Cerebellar cortex (tissue), 1 donor: ENCODE results near the gene FAM117A.
"Not testable (repeated sequence)": the region's sequence is repeated elsewhere in the genome, so short reads cannot be mapped to it uniquely, and the experiment has no call there.

ENCODE experiments used
- DNase-seq: peaks from one replicate; pipeline ENCODE4 v3.0.0-alpha.2; 2015; ENCODE audit warnings: low spot score

Gene FAM117A

DNA sequence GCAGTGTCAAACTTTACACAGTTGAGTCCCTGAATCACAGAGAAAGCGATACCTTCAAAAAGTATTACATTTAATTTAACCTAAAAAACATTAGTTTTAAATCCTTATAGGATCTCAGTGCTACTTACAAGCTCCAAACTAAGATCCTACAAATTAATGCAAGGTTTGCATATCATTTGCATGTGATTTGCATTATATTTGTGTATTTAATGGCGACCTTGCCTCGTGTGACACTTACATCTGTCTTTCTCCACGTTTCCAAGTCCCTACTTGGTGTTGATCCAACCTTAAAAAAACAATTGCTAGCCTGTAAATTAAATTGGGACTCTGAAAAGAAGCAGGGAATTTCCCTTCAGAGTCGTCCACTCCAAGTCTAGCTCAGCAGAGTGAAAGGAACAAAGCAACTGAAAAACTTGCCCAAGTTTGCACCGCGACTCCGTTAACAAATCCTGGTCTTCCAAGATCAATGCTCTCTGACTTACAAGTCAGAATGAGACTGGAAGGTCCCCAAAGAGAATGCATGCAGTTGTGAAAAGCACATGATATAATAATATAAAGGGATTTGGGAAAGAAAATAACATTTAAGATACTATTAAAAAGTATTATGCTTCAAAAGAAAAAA, 739 bp upstream of the FAM117A start:
- no peak for DNase-seq

DNA sequence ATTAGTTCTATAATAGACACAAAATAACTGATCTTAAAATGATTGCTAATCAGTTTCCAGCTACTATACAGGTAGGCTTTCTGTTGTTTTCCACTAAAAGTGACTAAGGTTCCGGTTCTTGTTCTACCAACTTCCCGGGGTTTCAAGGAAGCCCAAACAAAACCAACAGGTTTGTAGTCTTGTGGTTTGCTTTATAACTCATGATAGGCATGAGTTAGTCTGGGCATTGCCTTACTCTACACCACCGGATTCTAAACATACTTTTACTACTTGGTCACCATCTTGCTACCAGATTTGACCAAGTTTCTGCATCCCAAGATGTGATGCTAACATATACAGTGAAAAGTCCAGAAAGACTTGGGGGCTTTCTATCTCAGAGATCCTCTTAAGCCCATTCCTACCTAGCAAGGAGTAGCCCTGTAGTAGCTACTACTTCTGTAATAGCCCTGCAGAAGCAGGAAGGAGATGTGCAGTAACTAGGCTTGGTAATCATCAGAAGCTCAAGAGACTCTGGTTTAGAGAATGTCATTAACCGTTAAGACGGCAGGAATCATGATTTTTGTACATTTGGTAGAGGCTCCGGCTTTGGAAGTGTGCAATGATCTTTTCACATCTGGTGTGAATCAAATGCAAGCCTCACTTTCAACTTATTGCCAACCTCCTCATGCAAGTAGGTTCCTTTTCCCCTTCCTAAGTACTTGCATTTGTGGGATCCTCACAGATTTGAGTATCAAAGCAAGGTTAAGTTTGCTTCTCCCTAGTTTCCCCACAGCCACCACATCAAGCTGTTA, 1.6 kb downstream of the FAM117A start:
- DNase-seq = peak; percentile 19

DNA sequence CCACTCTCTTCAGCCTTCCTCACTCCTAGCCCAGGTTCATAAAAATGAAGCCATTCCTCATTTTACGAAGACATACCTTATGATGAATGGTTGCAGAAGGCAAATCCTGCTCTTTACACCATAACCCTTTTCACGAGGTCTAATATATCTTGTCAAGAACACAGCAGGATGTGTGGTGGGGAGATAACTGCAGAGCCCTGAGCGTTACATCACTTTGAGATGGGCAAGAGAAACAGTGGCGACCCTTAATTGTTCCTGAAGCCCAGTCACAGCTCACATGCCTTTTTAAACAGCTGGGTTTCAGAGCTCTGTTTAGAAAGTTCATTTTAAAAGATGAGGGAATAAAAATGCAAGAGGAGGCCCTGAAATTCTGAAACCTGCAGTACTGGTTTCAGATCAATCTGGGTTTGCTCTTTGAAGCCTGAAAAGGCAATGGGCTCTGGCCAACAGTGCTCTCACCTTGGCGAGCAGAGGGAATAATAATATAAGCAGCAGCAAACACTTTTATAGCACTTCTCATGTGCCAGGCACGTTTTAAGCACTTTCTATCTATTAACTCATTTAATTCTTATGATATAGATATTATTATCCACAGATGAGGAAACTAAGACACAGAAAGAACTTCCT, 2.9 kb downstream of the FAM117A start:
- DNase-seq = no peak

DNA sequence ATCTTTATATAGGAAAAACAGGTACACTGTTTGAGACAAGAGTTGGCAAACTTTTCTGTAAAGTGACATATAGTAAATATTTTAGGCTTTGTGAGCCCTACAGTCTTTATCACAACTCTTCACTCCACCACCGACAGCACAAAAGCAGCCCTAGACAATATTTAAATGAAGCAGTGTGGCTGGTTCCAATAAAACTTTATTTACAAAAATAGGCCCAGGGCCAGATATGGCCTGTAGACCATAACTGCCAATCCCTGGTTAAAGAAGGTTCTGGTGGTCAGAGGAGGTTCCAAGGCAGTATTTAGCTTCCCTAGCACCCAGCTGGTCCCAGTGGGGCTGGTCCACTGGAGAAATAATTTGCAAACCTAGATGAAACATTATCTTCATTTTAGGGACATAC, 3.6 kb downstream of the FAM117A start:
- no peak for DNase-seq

DNA sequence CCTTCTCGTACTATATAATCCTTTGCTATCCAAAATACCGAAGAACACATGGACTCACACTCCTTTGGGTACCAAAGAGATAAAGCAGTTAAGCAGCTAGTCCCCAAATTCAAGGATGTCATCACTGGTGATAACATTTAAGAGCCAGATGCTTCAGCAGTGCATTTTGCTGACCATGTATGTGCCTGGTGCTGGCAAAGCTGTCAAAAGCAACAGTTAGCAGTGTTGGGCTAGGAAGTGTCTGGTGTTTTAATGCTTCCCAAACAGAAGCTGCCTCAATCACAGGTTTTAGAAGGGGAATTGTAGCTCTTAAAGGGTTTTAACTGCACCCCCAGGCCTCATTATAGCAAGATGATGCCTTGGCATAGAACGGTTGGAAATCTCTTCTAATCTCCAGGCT, 4.7 kb downstream of the FAM117A start:
- DNase-seq = no peak

DNA sequence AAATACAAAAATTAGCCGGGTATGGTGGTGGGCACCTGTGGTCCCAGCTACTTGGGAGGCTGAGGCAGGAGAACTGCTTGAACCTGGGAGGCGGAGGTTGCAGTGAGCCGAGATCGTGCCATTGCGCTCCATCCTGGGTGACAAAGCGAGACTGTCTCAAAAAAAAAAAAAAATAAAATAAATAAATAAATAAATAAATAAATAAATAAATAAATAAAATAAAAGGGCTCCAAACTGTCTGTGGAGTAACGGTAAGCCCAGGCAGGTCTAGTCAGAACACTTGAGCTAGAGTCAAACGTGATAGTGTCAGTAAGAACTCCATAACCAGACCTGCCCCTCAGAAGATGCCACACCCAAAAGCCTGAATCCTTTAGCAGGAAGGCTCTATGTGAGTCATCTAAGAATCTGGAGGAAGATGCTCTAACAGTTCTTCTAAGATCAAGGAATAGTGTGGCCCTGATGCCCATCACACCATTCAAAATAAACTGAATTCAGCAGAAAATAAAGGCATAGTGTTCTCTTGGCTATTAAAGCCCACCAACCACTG, 5.4 kb downstream of the FAM117A start:
- DNase-seq = not testable (repeated sequence)

DNA sequence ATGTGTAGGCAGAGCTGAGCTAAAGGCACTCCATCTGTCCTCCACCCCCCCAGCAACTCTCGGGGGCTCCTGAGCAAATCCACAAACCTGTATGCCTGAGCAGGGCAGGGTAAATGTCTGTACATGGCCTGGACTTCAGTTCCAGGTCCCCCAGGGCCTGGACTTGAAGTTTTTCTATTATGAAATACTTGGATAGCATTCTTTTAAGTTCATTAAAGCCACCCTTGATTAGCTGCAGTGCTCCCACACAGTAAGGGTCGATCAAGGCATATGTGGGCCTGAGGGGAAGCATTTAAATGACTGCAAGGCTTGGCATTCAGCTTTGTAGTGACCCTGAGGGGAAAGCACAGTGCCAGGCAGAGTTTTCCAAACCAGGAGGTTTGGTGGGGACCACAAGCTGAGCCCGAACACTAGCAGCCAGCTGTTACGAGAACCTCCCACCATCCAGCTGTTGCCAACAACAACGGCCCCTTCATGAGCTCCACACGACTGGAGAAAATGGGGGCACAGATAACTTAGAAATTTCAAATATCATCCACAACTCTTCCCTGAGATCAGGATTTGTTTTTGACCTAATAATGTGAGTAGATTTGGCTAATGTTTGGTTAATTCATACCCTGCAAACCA, 6.7 kb downstream of the FAM117A start:
- no peak for DNase-seq

DNA sequence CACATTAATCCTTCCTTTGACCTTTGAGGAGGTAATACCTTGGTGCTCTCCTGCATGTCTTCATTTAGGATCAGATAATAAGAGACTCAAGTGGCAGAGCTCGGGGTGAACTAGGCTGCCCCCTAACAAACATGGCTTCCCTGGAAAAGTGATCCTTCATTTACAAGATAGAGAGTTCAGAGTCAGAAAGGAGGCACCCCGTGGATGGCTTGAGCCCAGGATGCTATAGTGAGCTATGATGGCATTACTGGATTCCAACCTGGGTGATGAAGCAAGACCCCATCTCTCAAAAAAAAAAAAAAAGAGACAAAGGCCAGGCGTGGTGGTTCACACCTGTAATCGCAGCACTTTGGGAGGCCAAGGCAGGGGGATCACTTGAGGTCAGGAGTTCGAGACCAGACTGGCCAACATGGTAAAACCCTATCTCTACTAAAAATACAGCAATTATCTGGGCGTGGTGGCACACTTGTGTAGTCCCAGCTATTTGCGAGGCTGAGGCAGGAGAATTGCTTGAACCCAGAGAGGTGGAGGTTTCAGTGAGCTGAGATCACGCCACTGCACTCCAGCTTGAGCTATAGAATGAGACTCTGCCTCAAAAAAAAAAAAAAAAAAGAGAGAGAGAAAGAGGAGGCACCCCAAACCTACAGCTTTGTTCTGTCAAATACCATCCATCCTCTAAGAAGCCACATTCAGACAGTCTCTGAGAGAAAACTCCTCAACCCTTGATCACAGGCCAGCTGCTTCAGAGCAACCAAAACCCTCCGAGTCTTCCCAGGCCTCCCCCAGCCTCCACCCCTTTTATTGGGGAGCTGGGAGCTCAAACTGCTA, 7.4 kb downstream of the FAM117A start:
- no peak for DNase-seq

DNA sequence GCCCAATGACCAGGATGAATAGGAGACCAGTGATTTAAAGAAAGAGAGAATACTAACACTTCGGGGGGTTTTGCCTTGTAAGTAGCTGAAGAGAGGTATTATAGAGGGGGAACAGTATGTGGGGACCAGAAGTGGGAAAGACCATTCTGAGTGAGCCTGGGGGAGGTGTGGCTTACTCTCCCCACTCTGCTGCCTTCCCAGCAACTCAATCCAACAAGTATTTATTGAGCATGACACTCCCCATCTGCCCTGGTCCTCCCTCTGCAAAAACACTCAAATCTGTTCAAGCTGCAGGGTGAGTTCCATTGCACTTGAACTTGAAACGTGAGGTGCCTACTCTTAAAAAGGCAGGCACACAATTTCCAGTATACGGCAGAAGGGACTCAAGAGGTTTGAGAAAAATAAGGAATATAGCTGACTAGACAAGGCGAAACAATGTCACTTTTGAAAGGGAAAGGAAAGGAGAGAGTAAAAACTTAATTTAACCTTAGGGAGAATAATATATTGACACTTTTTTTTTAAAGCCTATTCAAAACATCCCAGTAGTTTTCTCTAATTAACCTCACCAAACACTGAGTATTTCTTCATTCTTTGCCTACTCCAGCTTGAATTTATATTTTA, 8.2 kb downstream of the FAM117A start:
- peak; percentile 68 for DNase-seq

DNA sequence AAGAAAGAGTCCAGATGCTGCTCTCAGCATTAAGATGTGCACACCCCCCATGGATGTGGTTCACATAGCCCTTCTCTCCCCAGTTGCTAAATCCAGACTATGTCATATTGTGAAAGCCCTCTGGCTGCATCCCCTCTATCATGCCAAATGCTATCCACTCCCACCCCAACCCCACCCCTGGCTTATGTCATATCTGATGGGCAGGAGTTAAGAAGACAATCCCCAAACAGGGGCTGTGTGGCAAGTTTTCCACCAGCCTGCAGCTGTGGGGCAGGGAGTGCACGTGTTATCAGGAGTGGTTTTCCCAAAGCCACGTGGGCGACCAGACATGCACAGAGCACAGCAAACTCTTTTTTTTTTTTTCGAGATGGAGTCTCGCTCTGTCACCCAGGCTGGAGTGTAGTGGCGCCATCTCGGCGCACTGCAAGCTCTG, 10.0 kb downstream of the FAM117A start:
- DNase-seq = no peak

DNA sequence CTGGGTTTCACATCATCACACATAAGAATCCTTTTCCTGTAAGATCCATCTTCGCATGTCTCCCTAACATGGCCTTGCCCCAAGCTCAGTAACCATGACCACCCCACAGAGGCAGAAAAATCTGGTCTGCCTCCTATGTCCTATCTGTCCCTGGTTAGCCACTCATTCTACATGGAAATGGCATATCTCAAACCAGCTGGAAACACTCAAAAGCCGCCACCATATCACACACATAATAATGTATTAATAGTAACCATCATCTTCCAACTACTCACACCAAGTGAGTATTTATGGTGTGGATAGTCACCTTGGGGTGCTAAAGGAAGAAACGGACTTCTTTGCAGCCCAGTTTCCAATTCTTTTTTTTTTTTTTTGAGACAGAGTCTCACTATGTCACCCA, 11.4 kb downstream of the FAM117A start:
- no peak for DNase-seq

DNA sequence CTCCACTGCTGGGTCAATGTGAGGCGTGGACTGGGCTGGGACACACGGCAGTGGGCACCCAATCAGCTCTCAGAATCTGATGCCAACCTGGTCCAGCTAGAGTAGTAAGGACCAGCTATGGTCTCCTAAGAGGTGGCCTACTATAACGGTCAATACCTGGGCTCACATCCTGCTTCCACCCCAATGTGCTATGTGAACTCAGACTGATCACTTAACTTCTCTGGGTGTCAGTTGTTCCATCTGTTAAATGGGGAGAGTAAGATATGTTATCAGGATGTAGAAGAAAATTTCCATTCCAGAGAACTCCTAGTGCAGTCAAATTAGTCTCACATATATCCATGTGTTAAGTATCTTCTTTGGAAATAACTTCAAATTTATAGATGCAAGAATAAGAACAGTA, 14.2 kb downstream of the FAM117A start:
- DNase-seq = no peak

DNA sequence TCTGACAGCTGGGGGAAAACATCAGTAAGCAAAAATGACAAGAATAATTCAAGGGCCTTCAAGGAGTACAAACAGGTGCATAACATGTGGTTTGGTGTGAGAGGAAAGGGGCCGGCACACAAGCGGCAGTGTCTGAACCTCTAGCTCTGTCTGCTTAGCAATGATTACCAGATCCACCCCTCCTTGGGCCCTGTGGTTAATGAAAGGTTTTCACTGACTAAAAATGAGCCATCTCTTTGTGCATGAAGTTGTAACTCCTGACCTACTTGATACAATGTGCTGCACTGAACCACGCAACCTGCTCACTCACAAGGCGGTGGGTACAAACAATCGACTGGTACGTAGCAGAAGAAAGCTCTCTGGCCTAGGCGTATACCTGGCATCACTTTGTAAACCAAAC, 15.1 kb downstream of the FAM117A start:
- DNase-seq = no peak

DNA sequence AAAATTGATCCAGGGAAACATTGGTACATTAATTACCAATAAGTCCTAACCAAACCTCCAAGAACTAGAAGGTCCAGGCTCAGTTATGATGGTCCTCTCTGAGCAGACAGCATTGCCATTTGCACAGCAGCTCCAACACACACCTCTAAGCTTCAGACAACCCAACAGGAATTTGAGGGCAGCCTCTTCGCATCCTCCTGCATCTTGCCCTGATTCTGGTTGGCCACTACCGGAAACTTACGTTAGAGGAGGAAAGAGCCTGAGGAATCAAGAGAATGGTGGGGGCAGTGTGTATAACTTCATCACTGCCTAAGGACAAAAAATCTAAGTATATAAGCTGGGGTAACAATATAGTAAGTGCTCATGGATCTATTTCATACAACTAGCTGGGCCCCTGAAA, 15.7 kb downstream of the FAM117A start:
- DNase-seq = no peak

DNA sequence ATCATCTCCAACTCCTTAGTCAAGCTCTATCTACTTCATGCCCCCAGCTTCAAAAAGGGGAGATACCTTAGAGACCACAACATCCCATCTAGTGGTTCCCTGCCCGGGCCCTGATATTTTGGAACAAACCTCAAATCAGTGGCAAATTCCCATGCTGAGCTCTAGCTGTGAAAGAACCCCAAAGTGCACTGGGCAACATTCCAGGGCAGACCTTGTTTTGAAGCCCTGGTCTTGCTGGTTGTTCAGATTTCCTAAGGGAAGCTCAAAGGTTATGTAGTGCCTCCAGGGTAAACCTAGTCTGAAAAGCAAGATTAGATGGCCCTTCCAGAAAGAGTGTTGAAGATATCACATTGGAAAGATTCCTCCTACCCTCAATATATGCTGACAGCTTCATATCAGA, 16.3 kb downstream of the FAM117A start:
- DNase-seq = no peak

DNA sequence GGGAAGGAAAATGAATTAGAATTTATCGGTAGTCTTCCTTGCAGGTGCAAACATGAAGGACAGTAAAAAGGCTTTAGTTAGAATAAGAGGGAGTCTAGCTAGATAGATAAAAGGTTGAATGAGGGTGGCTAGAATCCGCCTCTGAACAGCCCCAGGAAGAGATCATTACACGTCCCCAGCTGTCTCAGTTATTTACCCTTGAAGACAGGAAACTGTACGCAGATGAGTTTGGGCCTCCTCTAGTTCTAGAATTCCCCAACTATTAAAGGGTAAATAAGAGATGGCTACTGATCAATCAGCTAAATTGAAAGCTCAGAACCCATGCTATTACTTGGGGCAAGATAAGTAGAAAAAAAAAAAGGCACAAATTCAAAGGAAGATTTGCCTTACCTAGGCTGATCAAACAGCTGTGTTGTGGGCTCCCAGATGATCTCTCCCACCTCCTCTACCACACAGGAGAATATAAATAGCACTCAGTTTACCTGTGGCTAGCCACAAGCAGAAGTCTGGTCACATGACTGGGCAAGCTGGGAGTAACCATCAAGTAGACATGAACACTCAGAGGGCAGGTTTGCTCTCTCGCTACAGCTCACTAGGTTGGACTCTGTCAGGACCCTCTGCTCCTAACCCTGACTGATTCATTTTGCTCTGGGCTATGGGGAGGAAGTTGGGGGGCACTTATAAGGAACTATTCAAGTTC, 17.0 kb downstream of the FAM117A start:
- DNase-seq = no peak

DNA sequence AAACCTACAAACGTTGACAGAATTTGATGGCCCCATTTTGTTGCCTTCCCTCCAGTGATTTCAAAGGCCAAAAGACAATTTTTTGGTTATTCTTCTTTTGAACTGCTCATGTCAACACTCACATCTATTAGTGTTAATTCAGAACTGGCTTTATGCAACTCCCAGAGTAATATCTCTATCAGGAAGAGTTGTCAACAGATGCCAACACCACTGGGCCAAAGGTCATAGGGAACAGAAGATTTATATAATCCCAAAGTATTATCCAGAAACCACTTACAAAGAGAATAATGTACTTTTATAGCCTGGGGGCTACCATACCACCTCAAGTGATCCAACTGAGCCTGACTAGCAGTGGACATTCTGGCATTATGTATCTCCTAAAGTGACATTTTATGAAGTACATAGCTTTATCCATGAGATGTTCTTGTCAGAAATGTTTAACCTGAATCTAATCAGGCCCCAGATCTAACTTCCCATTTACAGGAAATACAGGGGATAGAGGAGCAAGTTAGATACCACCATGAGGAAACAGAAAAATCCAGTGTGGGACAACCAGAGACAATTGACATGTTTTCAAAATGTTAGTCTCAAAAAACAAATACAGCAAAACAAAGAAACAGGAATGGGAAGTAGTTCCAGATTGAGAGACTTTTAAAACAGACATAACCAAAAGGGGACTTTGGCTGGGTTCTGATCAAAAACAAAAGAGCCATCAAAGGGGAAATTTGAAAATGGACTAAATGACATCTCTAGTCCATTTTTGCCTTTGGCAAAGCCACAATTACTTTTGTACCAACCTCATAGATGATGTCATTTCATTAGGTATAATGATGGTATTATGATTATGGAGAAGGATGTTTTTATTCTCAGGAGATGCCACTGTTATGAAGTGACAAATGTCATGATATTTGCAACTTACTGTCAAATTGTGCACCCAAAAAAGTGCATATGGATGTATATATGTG, 18.5 kb downstream of the FAM117A start:
- no peak for DNase-seq

DNA sequence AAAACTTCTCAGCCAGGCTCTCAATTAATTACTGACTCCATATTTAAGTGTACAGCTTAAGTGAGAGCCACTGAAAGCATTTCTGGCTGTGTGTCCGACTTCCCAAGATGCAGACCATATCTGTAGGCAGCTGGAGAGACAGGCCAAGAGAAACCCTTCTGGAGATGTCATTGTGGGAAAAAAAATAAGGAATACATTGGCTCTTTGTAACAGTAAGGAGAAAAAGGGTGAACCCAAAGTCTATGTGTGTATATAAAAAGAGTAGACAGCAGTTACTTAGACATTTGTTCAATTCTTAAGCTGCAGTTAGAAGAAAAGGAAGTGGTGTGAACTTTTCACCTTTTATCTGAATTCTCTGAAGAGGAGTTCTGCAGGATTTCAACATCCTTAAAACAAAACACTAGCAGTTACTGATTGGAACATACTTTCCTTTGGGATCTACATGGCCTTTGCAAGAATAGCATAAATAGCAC, 21.7 kb downstream of the FAM117A start:
- no peak for DNase-seq

DNA sequence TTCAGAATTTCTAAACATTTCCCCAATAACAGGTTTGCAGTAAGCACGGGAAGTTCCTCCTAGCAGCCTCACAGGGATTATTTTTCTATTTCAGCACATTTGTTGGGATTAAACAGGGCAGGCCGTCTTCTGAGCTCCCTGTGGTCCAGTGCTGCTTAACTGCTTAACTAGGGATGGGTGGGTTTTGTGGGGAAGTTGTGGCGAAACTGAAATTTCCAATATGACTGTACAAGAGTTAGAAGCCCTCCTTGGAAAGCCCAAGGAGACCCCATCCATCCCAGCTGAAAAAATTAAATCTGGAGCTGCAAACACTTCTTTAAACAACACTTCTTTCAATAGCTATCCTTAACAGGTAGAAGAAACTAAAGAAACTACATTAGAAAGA, 22.2 kb downstream of the FAM117A start:
- DNase-seq = no peak
